IMR-90 (cell line): ENCODE data around the gene STAT6.

ENCODE experiments used
- BHLHE40 ChIP-seq: fragments of 150-350 bp; IDR thresholded peaks from 2 replicates; pipeline ENCODE4 v1.6.1; 2016; ENCODE audit warnings: mild to moderate bottlenecking, low read depth, low read length
- CEBPB ChIP-seq: IDR thresholded peaks from 2 replicates; pipeline ENCODE4 v1.6.1; 2012; ENCODE audit warnings: low read depth, low read length, improper control_type of control experiment
- CHD1 ChIP-seq: IDR thresholded peaks from 2 replicates; pipeline ENCODE4 v1.6.1; 2012; ENCODE audit warnings: low read depth, low read length, improper control_type of control experiment
- CTCF ChIP-seq: conservative IDR thresholded peaks from 2 replicates; pipeline ENCODE4 v1.5.1; 2012; ENCODE audit warnings: mild to moderate bottlenecking, low read depth, low read length, improper control_type of control experiment
- FOS ChIP-seq: fragments of 150-350 bp; IDR thresholded peaks from 2 replicates; pipeline ENCODE4 v1.6.1; 2016; ENCODE audit warnings: low read depth, low read length
- MAFK ChIP-seq: IDR thresholded peaks from 2 replicates; pipeline ENCODE4 v1.6.1; 2012; ENCODE audit warnings: low read depth, low read length, improper control_type of control experiment
- MXI1 ChIP-seq: IDR thresholded peaks from 2 replicates; pipeline ENCODE4 v1.6.1; 2012; ENCODE audit warnings: low read depth, mild to moderate bottlenecking, low read length, moderate library complexity, borderline replicate concordance
- POLR2A ChIP-seq: IDR thresholded peaks from 2 replicates; pipeline ENCODE4 v1.6.1; 2012; ENCODE audit warnings: mild to moderate bottlenecking, low read depth, low read length
- RAD21 ChIP-seq: IDR thresholded peaks from 2 replicates; pipeline ENCODE4 v1.6.1; 2012; ENCODE audit warnings: low read length, improper control_type of control experiment

- TF ChIP-seq CEBPB (no peak), MXI1 (no peak), CHD1 (no peak), POLR2A (no peak), CTCF (no peak), BHLHE40 (no peak), MAFK (no peak), RAD21 (no peak), FOS (no peak)
Observed at GRCh38 chr12:57095440-57095839, 15.7 kb downstream of the STAT6 start.
